H1 (cell line): ENCODE measurements around the gene ZBTB45. TPM values are rescaled to one million over a fixed set of nuclear protein-coding genes. Genes with fewer than 3 reads are reported as not detected.

ENCODE experiments used
- CTCF ChIA-PET: fragments of 300-600 bp; sonication (Branson Sonifier 250); formaldehyde crosslinking; loops from one replicate; lab custom pipeline; 2021; ENCODE audit not compliant: partially characterized antibody; lab: Charles Lee
- POLR2A ChIA-PET: fragments of 300-600 bp; sonication (Branson Sonifier 250); formaldehyde crosslinking; loops from one replicate; lab custom pipeline; 2021; ENCODE audit warnings: inconsistent platforms; ENCODE audit not compliant: partially characterized antibody; lab: Charles Lee
- DNase-seq, 2 experiments: peaks; one replicate each; pipeline versions ENCODE4 v3.0.0 to v3.0.0-alpha.2; 2010 to 2022; ENCODE audit warnings: low spot score in 2 of 2, low read depth in 1 of 2, mixed read lengths in 1 of 2
- FAIRE-seq: peaks from 2 replicates; lab custom pipeline; 2011; peaks lifted over from hg19 to GRCh38; lab: Jason Lieb, UNC
- H2AFZ ChIP-seq: 2 replicates; pipeline ENCODE4 v1.8.1; 2012; ENCODE audit warnings: low read length, inconsistent platforms
- H2AK5ac ChIP-seq: 2 replicates; pipeline ENCODE4 v1.6.1; 2013; ENCODE audit warnings: low read depth, low read length
- H2BK120ac ChIP-seq: replicated peaks from 2 replicates; pipeline ENCODE3; 2013; ENCODE audit warnings: low read depth, low read length, inconsistent platforms
- H2BK12ac ChIP-seq: 2 replicates; pipeline ENCODE4 v1.6.1; 2013; ENCODE audit warnings: low read depth, low read length
- H2BK15ac ChIP-seq: 2 replicates; pipeline ENCODE4 v1.6.1; 2013; ENCODE audit warnings: low read length
- H2BK20ac ChIP-seq: 2 replicates; pipeline ENCODE4 v1.6.1; 2013; ENCODE audit warnings: low read length
- H2BK5ac ChIP-seq: 2 replicates; pipeline ENCODE4 v1.6.1; 2013; ENCODE audit warnings: low read depth, low read length
- H3K14ac ChIP-seq: 2 replicates; pipeline ENCODE4 v1.6.1; 2013; ENCODE audit warnings: inconsistent platforms; ENCODE audit not compliant: insufficient read length
- H3K18ac ChIP-seq: 2 replicates; pipeline ENCODE4 v1.6.1; 2013; ENCODE audit warnings: low read length; ENCODE audit errors: extremely low read depth
- H3K23ac ChIP-seq: 2 replicates; pipeline ENCODE4 v1.6.1; 2013; ENCODE audit warnings: inconsistent platforms; ENCODE audit not compliant: insufficient read length
- H3K23me2 ChIP-seq: 2 replicates; pipeline ENCODE4 v1.6.1; 2013; ENCODE audit warnings: low read depth, low read length
- H3K27ac ChIP-seq: 2 replicates; pipeline ENCODE4 v1.6.1; 2011; ENCODE audit warnings: low read depth, low read length, inconsistent platforms
- H3K27me3 ChIP-seq, 4 experiments: replicated peaks in 1 of 4; 1 replicate in 1 of 4; 2 replicates in 3 of 4; pipeline versions ENCODE4 v1.6.1 to v1.8.1; 2011 to 2013; ENCODE audit warnings: low read length in 3 of 4, mild to moderate bottlenecking in 3 of 4, inconsistent platforms in 2 of 4, mixed read lengths in 2 of 4, moderate library complexity in 1 of 4; ENCODE audit not compliant: control insufficient read depth in 3 of 4, insufficient read depth in 3 of 4; ENCODE audit errors: extremely low read depth in 1 of 4
- H3K36me3 ChIP-seq, 4 experiments: 2 replicates each; pipeline versions ENCODE4 v1.6.1 to v1.8.1; 2011 to 2013; ENCODE audit warnings: mild to moderate bottlenecking in 4 of 4, low read length in 3 of 4, moderate library complexity in 2 of 4, control low read depth in 1 of 4, inconsistent platforms in 1 of 4; ENCODE audit not compliant: insufficient read depth in 4 of 4, control insufficient read depth in 2 of 4
- H3K4ac ChIP-seq: replicated peaks from 2 replicates; pipeline ENCODE3; 2013; ENCODE audit warnings: low read length, low read depth, mixed read lengths, inconsistent platforms; ENCODE audit not compliant: insufficient read length
- H3K4me1 ChIP-seq, 4 experiments: replicated peaks in 1 of 4; 1 replicate in 1 of 4; 2 replicates in 3 of 4; pipeline versions ENCODE4 v1.6.1 to v1.8.1; 2011 to 2013; ENCODE audit warnings: low read length in 3 of 4, inconsistent platforms in 2 of 4, mixed read lengths in 1 of 4; ENCODE audit not compliant: insufficient read depth in 4 of 4, control insufficient read depth in 3 of 4
- H3K4me2 ChIP-seq, 2 experiments: 2 replicates each; pipeline versions ENCODE4 v1.6.1 to v1.8.1; 2011 to 2013; ENCODE audit warnings: low read depth in 2 of 2, low read length in 2 of 2, control low read depth in 1 of 2, inconsistent platforms in 1 of 2, mild to moderate bottlenecking in 1 of 2; ENCODE audit not compliant: insufficient read depth in 1 of 2
- H3K4me3 ChIP-seq, 4 experiments: fragments of 200-600, 300-600 bp in 1 of 4; sonication (generic), shearing (Covaris generic), sonication (Bioruptor Twin) in 1 of 4; 2 replicates each; pipeline versions ENCODE4 v1.5.1 to v1.8.1; 2011 to 2016; ENCODE audit warnings: low read length in 4 of 4, low read depth in 3 of 4, control low read depth in 2 of 4, inconsistent platforms in 2 of 4, mild to moderate bottlenecking in 2 of 4, mixed read lengths in 1 of 4, moderate library complexity in 1 of 4; ENCODE audit not compliant: insufficient read depth in 2 of 4; ENCODE audit errors: extremely low read depth in 1 of 4
- H3K56ac ChIP-seq: replicated peaks from 2 replicates; pipeline ENCODE3; 2013; ENCODE audit warnings: low read depth, mild to moderate bottlenecking, mixed read lengths, low read length, inconsistent platforms; ENCODE audit not compliant: insufficient read length
- H3K79me1 ChIP-seq: 2 replicates; pipeline ENCODE4 v1.6.1; 2013; ENCODE audit warnings: low read depth, low read length, control low read depth
- H3K79me2 ChIP-seq, 2 experiments: 2 replicates each; pipeline versions ENCODE4 v1.6.1 to v1.8.1; 2012 to 2013; ENCODE audit warnings: low read length in 2 of 2, mild to moderate bottlenecking in 2 of 2, inconsistent platforms in 1 of 2; ENCODE audit not compliant: insufficient read depth in 2 of 2, control insufficient read depth in 1 of 2
- H3K9ac ChIP-seq, 4 experiments: replicated peaks in 1 of 4; 1 replicate in 1 of 4; 2 replicates in 3 of 4; pipeline versions ENCODE4 v1.6.1 to v1.8.1; 2011 to 2013; ENCODE audit warnings: low read depth in 3 of 4, low read length in 3 of 4, control low read depth in 2 of 4, mild to moderate bottlenecking in 2 of 4, moderate library complexity in 2 of 4, inconsistent platforms in 1 of 4; ENCODE audit errors: extremely low read depth in 1 of 4
- H3K9me3 ChIP-seq, 2 experiments: 2 replicates each; pipeline versions ENCODE4 v1.6.1 to v1.8.1; 2012 to 2013; ENCODE audit warnings: mild to moderate bottlenecking in 2 of 2, moderate library complexity in 2 of 2, control low read depth in 1 of 2, inconsistent platforms in 1 of 2, low read depth in 1 of 2, low read length in 1 of 2, mixed read lengths in 1 of 2; ENCODE audit not compliant: insufficient read depth in 2 of 2
- H4K20me1 ChIP-seq, 2 experiments: replicated peaks in 1 of 2; 2 replicates each; pipeline versions ENCODE3 to v1.8.1; 2011 to 2013; ENCODE audit warnings: inconsistent platforms in 2 of 2, low read length in 2 of 2, mild to moderate bottlenecking in 1 of 2; ENCODE audit not compliant: insufficient read depth in 2 of 2, control insufficient read depth in 1 of 2
- H4K5ac ChIP-seq: 2 replicates; pipeline ENCODE4 v1.6.1; 2013; ENCODE audit warnings: low read length, low read depth, mixed read lengths, inconsistent platforms; ENCODE audit not compliant: insufficient read length
- H4K8ac ChIP-seq: 2 replicates; pipeline ENCODE4 v1.8.0; 2013; ENCODE audit warnings: mild to moderate bottlenecking, moderate library complexity, low read length, inconsistent platforms; ENCODE audit not compliant: insufficient read depth; ENCODE audit errors: extremely low read depth
- H4K91ac ChIP-seq: replicated peaks from 2 replicates; pipeline ENCODE3; 2013; ENCODE audit warnings: low read length, mixed read lengths, inconsistent platforms; ENCODE audit not compliant: insufficient read length
- ATF2 ChIP-seq: IDR thresholded peaks from 2 replicates; pipeline ENCODE4 v1.6.1; 2012; ENCODE audit warnings: low read length, inconsistent platforms
- CHD2 ChIP-seq: IDR thresholded peaks from 2 replicates; pipeline ENCODE4 v1.6.1; 2012; ENCODE audit warnings: low read length, improper control_type of control experiment
- KDM1A ChIP-seq: fragments of 200-600, 300-600 bp; sonication (generic); IDR thresholded peaks from 2 replicates; pipeline ENCODE4 v1.7.1; 2016; ENCODE audit warnings: mild to moderate bottlenecking, low read length, borderline replicate concordance
- POLR2A ChIP-seq, 2 experiments: IDR thresholded peaks; 1 replicate in 1 of 2; 2 replicates in 1 of 2; pipeline ENCODE4 v1.6.1; 2011; ENCODE audit warnings: low read depth in 2 of 2, low read length in 2 of 2, mild to moderate bottlenecking in 2 of 2; ENCODE audit errors: control extremely low read depth in 1 of 2
- POLR2AphosphoS5 ChIP-seq: IDR thresholded peaks from 2 replicates; pipeline ENCODE4 v1.6.1; 2011; ENCODE audit warnings: low read depth, low read length
- RNF2 ChIP-seq: fragments of 200-900, 300-1000 bp; sonication (generic); IDR thresholded peaks from 2 replicates; pipeline ENCODE4 v1.7.1; 2016; ENCODE audit warnings: borderline replicate concordance, low read depth, mild to moderate bottlenecking, antibody characterized with exemption, low read length; ENCODE audit not compliant: poor library complexity, severe bottlenecking; ENCODE audit errors: missing control alignments
- SIN3A ChIP-seq, 2 experiments: IDR thresholded peaks in 1 of 2; conservative IDR thresholded peaks in 1 of 2; 2 replicates each; pipeline ENCODE4 v1.6.1; 2011 to 2012; ENCODE audit warnings: low read length in 2 of 2, improper control_type of control experiment in 1 of 2, low read depth in 1 of 2, mild to moderate bottlenecking in 1 of 2
- SP4 ChIP-seq: IDR thresholded peaks from 2 replicates; pipeline ENCODE4 v1.6.1; 2012; ENCODE audit warnings: low read length, inconsistent platforms
- TCF12 ChIP-seq: IDR thresholded peaks from 2 replicates; pipeline ENCODE4 v1.6.1; 2011; ENCODE audit warnings: low read depth, mild to moderate bottlenecking, low read length
- WGBS, 2 experiments: shearing (Covaris generic) in 1 of 2; methylation state at CpG; one replicate each; pipeline versions ENCODE4 v1.1.6 to v1.1.7; 2013 to 2015; ENCODE audit warnings: low lambda C conversion rate in 2 of 2, mixed read lengths in 2 of 2, inconsistent platforms in 1 of 2, low coverage in 1 of 2, missing lambda C conversion rate in 1 of 2; ENCODE audit not compliant: insufficient replicate concordance in 2 of 2, insufficient coverage in 1 of 2, insufficient read length in 1 of 2; ENCODE audit errors: extremely low coverage in 1 of 2, missing lambda C conversion rate in 1 of 2; 5-methylcytosine and 5-hydroxymethylcytosine counted together
- polyA plus RNA-seq, 7 experiments: library from polyadenylated mRNA; depleted of rRNA in 3 of 7; stranded (reverse) in 5 of 7; unstranded in 2 of 7; fragments of >200 nt in 5 of 7; fragments of 200-250 nt in 2 of 7; gene quantifications; 1 replicate in 5 of 7; 2 replicates in 1 of 7; 4 replicates in 1 of 7; pipeline versions ENCODE4 v1.2.1 to v1.2.3, GENCODE V29; 2011 to 2013; ENCODE audit warnings: missing spikeins in 2 of 7, mixed read lengths in 2 of 7
- total RNA-seq: library from RNA; stranded (reverse); fragmentation: NEBNext Ultra II Directional; extraction: Animal tissue kit (Norgen Biotek cat#: 25700); gene quantifications from 2 replicates; pipeline ENCODE4 v1.2.1, GENCODE V29; 2021

The ZBTB45 gene
- total and polyA plus RNA-seq, 2 of the 8 experiments (the other 6 are each of a cell fraction or from before 2014, with no cell fraction given) = 16.9 to 17.2 TPM

- peaks cover 14% of the 10 kb centered on the region for H3K23me2 ChIP-seq
- H4K8ac ChIP-seq = peak within 1 kb of the TSS; percentile 23
- H3K23ac ChIP-seq = no peak within 1 kb of the TSS
- H4K91ac ChIP-seq = peak within 1 kb of the TSS; percentile 61
- no peaks in the 10 kb centered on the region for H3K79me2 ChIP-seq
- H2AK5ac ChIP-seq = no peak within 1 kb of the TSS
- no peak within 1 kb of the TSS for H2BK120ac ChIP-seq
- no peak within 1 kb of the TSS for H2BK15ac ChIP-seq
- no peak within 1 kb of the TSS for H3K14ac ChIP-seq
- no peaks in the 10 kb centered on the region for H3K9me3 ChIP-seq
- CTCF ChIA-PET = interaction anchor here (0.7 to 1.3 kb wide), 4 partner anchors 26 to 47 kb away, joined by 3 to 4 read pairs (median 3); no protein-coding TSS in a partner anchor
- no peak within 1 kb of the TSS for H2BK20ac ChIP-seq
- H3K27me3 ChIP-seq = peaks cover 0 to 3% (median 0%) of the 10 kb centered on the region in 4 experiments; a peak in 3 of 7 replicates
- H3K27ac ChIP-seq = peak within 1 kb of the TSS; percentile 65; the same call in 1 of the 2 replicates
- peak within 1 kb of the TSS; percentile 46 to 65 (median 58) for H3K9ac ChIP-seq
- POLR2A ChIA-PET = interaction anchor here (0.9 to 3.0 kb wide), 10 partner anchors 8 to 150 kb away, joined by 3 to 14 read pairs (median 4); partner anchors contain the start of genes CHMP2A, ZBTB45, ZNF324 and ZNF324B
- peak within 1 kb of the TSS; percentile 82 for H4K5ac ChIP-seq
- peaks cover 2 to 7% (median 5%) of the 10 kb centered on the region in 4 experiments; a peak in 5 of 8 replicates for H3K36me3 ChIP-seq
- no peaks in the 10 kb centered on the region for H3K79me1 ChIP-seq
- H3K4me1 ChIP-seq = peaks cover 0 to 6% (median 5%) of the 10 kb centered on the region in 4 experiments; a peak in 6 of 7 replicates
- peaks cover 4 to 6% of the 10 kb centered on the region in 2 experiments for H4K20me1 ChIP-seq
- DNase-seq (peak; percentile 76 to 93), FAIRE-seq (peak; percentile 45)
- peak within 1 kb of the TSS; percentile 78; the same call in 1 of the 2 replicates for H2AFZ ChIP-seq
- WGBS, 2 experiments = 3% methylated on average over 40 of the region's 64 CpGs; no CpG with 5 or more reads in 1 of the 2 experiments
- H3K18ac ChIP-seq = peak within 1 kb of the TSS; percentile 96
- peak within 1 kb of the TSS; percentile 95 for H2BK5ac ChIP-seq
- peak within 1 kb of the TSS; percentile 32 for H3K4ac ChIP-seq
- peak within 1 kb of the TSS; percentile 88 to 94 for H3K4me2 ChIP-seq
- H3K56ac ChIP-seq = peak within 1 kb of the TSS; percentile 27
- no peak within 1 kb of the TSS for H2BK12ac ChIP-seq
- H3K4me3 ChIP-seq = peak within 1 kb of the TSS; percentile 42 to 76 (median 70)
- TF ChIP-seq POLR2AphosphoS5 (peak; percentile 60), SP4 (no peak), RNF2 (no peak), KDM1A (no peak), POLR2A (IDR thresholded peaks at IDR 0.05; ENCODE audit: control extremely low read depth in 1 of 2, low read depth in 2 of 2, low read length in 2 of 2) (peak in 1 of 2 experiments; percentile 73; a peak in 2 of 3 replicates), TCF12 (no peak), CHD2 (peak; percentile 31; the same call in 1 of the 2 replicates), SIN3A (conservative IDR thresholded peaks at IDR 0.05 in 1 of 2, IDR thresholded peaks at IDR 0.05 in 1 of 2; ENCODE audit: low read depth in 1 of 2, low read length in 2 of 2) (peak; percentile 71 to 83; a peak in 2 of 4 replicates), ATF2 (0 out of 2 replicates have a peak, but pooled peaks have one; percentile 19)
Measured at GRCh38 chr19:58475714-58476497, 43.7 kb downstream of the ZBTB45 start, which contains the start of gene ZNF446. Gene ZNF446, plus strand, starts transcription at chr19:58476352. Its CDS starts 867 bp downstream, at chr19:58477219.
